IMR-90 (cell line): Measurements from ENCODE around the gene MYO7B. TPM values are rescaled to one million over a fixed set of nuclear protein-coding genes. Genes with fewer than 3 reads are reported as not detected.

ENCODE experiments used
- ELK1 ChIP-seq: fragments of 150-350 bp; IDR thresholded peaks from 2 replicates; pipeline ENCODE4 v1.6.1; 2016; ENCODE audit warnings: low read depth, mild to moderate bottlenecking, low read length, moderate library complexity, borderline replicate concordance
- MXI1 ChIP-seq: IDR thresholded peaks from 2 replicates; pipeline ENCODE4 v1.6.1; 2012; ENCODE audit warnings: low read depth, mild to moderate bottlenecking, low read length, moderate library complexity, borderline replicate concordance
- RCOR1 ChIP-seq: IDR thresholded peaks from 2 replicates; pipeline ENCODE4 v1.6.1; 2012; ENCODE audit warnings: mild to moderate bottlenecking, low read length, improper control_type of control experiment; ENCODE audit not compliant: insufficient replicate concordance
- RFX5 ChIP-seq: IDR thresholded peaks from 2 replicates; pipeline ENCODE4 v1.8.0; 2012; ENCODE audit warnings: low read depth, mild to moderate bottlenecking, low read length, moderate library complexity
- polyA plus RNA-seq, 3 experiments: library from polyadenylated mRNA; depleted of rRNA; stranded (reverse); fragments of >200 nt; gene quantifications; 2 replicates each; pipeline ENCODE4 v1.2.3, GENCODE V29; 2012; ENCODE audit warnings: low replicate concordance in 1 of 3
- total RNA-seq: library from RNA; depleted of rRNA; stranded (reverse); fragments of >200 nt; gene quantifications from 2 replicates; pipeline ENCODE4 v1.2.3, GENCODE V29; 2012

Gene MYO7B
- total and polyA plus RNA-seq, 2 of the 4 experiments (the other 2 are of a cell fraction): 0.18 to 0.46 TPM

GRCh38 chr2:127645026-127645394 is 109.5 kb downstream of the MYO7B start (continued):
- TF ChIP-seq RCOR1: no peak
- no peak for TF ChIP-seq MXI1
- TF ChIP-seq ELK1: no peak
- TF ChIP-seq RFX5: no peak
